HG03097 (cell line): ENCODE data around the gene ZNF26.

Source experiments
- ATAC-seq: cut with Tn5 transposase; IDR thresholded peaks from one replicate; pipeline ENCODE4 v1.9.1; 2021; ENCODE audit not compliant: unreplicated experiment, low FRiP score

The ZNF26 gene

DNA sequence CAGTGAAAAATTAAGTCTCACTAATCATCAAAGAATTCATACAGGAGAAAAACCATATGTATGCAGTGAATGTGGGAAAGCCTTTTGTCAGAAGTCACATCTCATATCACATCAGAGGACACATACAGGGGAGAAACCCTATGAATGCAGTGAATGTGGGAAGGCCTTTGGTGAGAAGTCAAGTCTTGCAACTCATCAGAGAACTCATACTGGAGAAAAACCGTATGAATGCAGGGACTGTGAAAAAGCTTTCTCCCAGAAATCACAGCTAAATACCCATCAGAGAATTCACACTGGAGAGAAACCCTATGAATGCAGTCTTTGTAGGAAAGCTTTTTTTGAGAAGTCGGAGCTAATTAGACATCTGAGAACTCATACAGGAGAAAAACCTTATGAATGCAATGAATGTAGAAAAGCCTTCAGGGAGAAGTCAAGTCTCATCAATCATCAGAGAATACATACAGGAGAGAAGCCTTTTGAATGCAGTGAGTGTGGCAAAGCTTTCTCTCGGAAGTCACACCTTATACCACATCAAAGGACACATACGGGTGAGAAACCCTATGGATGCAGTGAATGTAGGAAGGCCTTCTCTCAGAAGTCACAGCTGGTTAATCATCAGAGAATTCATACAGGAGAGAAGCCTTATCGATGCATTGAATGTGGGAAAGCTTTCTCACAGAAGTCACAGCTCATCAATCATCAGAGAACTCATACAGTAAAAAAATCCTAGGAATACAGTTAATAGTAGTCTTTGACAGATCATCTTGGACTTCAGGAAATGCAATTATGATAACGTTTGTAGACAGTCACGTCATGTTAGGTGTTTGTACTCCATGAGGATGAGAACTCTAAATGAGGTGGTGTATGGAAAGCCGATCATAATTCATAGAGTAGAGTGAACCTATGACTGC lies 72.3 kb downstream of the ZNF26 start:
- ATAC-seq: no peak

GRCh38 chr12:133061954-133062353 lies 75.8 kb downstream of the ZNF26 start:
- ATAC-seq: no peak

DNA sequence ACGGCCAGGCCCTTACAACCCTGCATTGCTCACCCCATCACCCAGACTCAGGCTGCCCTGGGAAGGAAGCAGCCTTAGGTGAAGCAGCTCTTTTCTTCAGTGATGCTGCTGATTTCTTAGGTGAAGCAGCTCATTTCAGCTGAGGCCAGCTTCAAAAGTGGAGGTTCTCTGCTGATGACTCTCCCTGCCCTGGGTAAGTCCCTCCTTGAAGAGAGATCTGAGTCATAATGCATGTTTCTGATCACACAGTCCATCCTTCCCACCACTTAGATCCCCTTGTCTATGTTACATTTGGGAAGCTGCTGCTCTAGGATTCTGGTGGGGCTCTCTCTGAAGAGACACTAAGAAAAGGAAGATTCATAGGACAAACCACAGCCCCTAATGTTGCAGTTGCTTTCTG lies 77.4 kb downstream of the ZNF26 start:
- ATAC-seq: no peak

GRCh38 chr12:133073836-133074235 lies 87.7 kb downstream of the ZNF26 start:
- ATAC-seq: no peak
